GM12878 (cell line): ENCODE measurements around the gene SNX32. TPM values are rescaled to one million over a fixed set of nuclear protein-coding genes. Genes with fewer than 3 reads are reported as not detected.

Experiments used
- ATAC-seq: fragments of 200-7000 bp; cut with Tn5 transposase; 3 replicates; pipeline ENCODE4 v1.9.1; 2020; ENCODE audit warnings: mild to moderate bottlenecking, moderate library complexity
- BruUV-seq: library from RNA; stranded (reverse); fragments of 400-500 nt; replicated peaks from 2 replicates; lab custom pipeline; 2021; lab: Mats Ljungman, UMichigan
- CTCF ChIA-PET: fragments of 300-600 bp; sonication (Branson Sonifier 250); formaldehyde crosslinking; extraction: SDS; loops from one replicate; lab custom pipeline; 2021; ENCODE audit warnings: inconsistent platforms; lab: Yijun Ruan, JAX
- POLR2A ChIA-PET: fragments of 350-600 bp; formaldehyde crosslinking; extraction: SDS; loops from one replicate; lab custom pipeline; 2021; ENCODE audit warnings: inconsistent platforms; lab: Charles Lee
- RAD21 ChIA-PET: fragments of 300-600 bp; sonication (Branson Sonifier 250); formaldehyde crosslinking; loops from one replicate; lab custom pipeline; 2023; ENCODE audit warnings: antibody characterized with exemption; ENCODE audit not compliant: unreplicated experiment; lab: Charles Lee
- SMC1A ChIA-PET: fragments of 300-600 bp; sonication (Branson Sonifier 250); formaldehyde crosslinking; loops from one replicate; lab custom pipeline; 2023; ENCODE audit not compliant: unreplicated experiment, uncharacterized antibody; lab: Charles Lee
- DNase-seq: peaks from one replicate; pipeline ENCODE4 v3.0.0-alpha.2; 2011; ENCODE audit warnings: low read depth, low spot score
- FAIRE-seq: peaks from 3 replicates; lab custom pipeline; 2011; peaks lifted over from hg19 to GRCh38; lab: Jason Lieb, UNC
- H2AFZ ChIP-seq: 2 replicates; pipeline ENCODE4 v1.6.0; 2011; ENCODE audit warnings: low read depth, low read length, control low read depth; ENCODE audit not compliant: control insufficient read depth
- H3K27ac ChIP-seq: 2 replicates; pipeline ENCODE4 v1.5.1; 2011; ENCODE audit warnings: control low read depth; ENCODE audit not compliant: control insufficient read depth, insufficient read depth
- H3K27me3 ChIP-seq, 2 experiments: replicated peaks in 1 of 2; 2 replicates each; pipeline versions ENCODE4 v1.6.0 to v1.6.1; 2011; ENCODE audit warnings: low read length in 1 of 2; ENCODE audit not compliant: control insufficient read depth in 2 of 2, insufficient read depth in 2 of 2
- H3K36me3 ChIP-seq, 2 experiments: 2 replicates each; pipeline ENCODE4 v1.5.1; 2011; ENCODE audit warnings: low read length in 1 of 2; ENCODE audit not compliant: control insufficient read depth in 2 of 2, insufficient read depth in 2 of 2
- H3K4me1 ChIP-seq: 2 replicates; pipeline ENCODE4 v1.6.1; 2011; ENCODE audit warnings: mild to moderate bottlenecking, low read length, moderate library complexity, mixed read lengths; ENCODE audit not compliant: control insufficient read depth, insufficient read depth
- H3K4me2 ChIP-seq: 2 replicates; pipeline ENCODE4 v1.6.0; 2011; ENCODE audit warnings: control low read depth; ENCODE audit not compliant: control insufficient read depth, insufficient read depth
- H3K4me3 ChIP-seq: fragments of 200-600 bp; sonication (generic); 2 replicates; pipeline ENCODE4 v1.5.1; 2016
- H3K79me2 ChIP-seq: 2 replicates; pipeline ENCODE4 v1.6.0; 2011; ENCODE audit warnings: low read length; ENCODE audit not compliant: control insufficient read depth, insufficient read depth
- H3K9ac ChIP-seq: 2 replicates; pipeline ENCODE4 v1.8.0; 2011; ENCODE audit warnings: low read length, control low read depth, mixed read lengths; ENCODE audit not compliant: control insufficient read depth, insufficient read depth
- H3K9me3 ChIP-seq: replicated peaks from 3 replicates; pipeline ENCODE4 v1.5.1; 2011; ENCODE audit warnings: mild to moderate bottlenecking, low read length; ENCODE audit not compliant: control insufficient read depth, insufficient read depth
- H4K20me1 ChIP-seq: 2 replicates; pipeline ENCODE4 v1.6.0; 2011; ENCODE audit not compliant: control insufficient read depth, insufficient read depth
- BCL11A ChIP-seq: IDR thresholded peaks from 2 replicates; pipeline ENCODE4 v1.6.1; 2011; ENCODE audit warnings: low read depth, low read length
- BHLHE40 ChIP-seq, 2 experiments: fragments of 450-650 bp in 1 of 2; IDR thresholded peaks; 2 replicates each; pipeline ENCODE4 v1.6.1; 2011 to 2017; ENCODE audit warnings: low read depth in 2 of 2, borderline replicate concordance in 1 of 2, improper control_type of control experiment in 1 of 2, low read length in 1 of 2, mild to moderate bottlenecking in 1 of 2
- BMI1 ChIP-seq: fragments of 450-650 bp; IDR thresholded peaks from 2 replicates; pipeline ENCODE4 v1.6.1; 2016; ENCODE audit warnings: mild to moderate bottlenecking, moderate library complexity, borderline replicate concordance
- CEBPB ChIP-seq, 2 experiments: fragments of 150-350 bp in 1 of 2; IDR thresholded peaks; 2 replicates each; pipeline ENCODE4 v1.6.1; 2012 to 2014; ENCODE audit warnings: low read depth in 2 of 2, low read length in 2 of 2, borderline replicate concordance in 1 of 2, inconsistent platforms in 1 of 2
- CHD1 ChIP-seq: IDR thresholded peaks from 2 replicates; pipeline ENCODE4 v1.6.1; 2012; ENCODE audit warnings: low read depth, low read length, improper control_type of control experiment
- EP300 ChIP-seq, 2 experiments: fragments of 150-350 bp in 1 of 2; IDR thresholded peaks; 2 replicates each; pipeline ENCODE4 v1.6.1; 2011 to 2012; ENCODE audit warnings: low read depth in 2 of 2, low read length in 2 of 2, borderline replicate concordance in 1 of 2, improper control_type of control experiment in 1 of 2, inconsistent platforms in 1 of 2; ENCODE audit not compliant: control insufficient read depth in 1 of 2
- FOS ChIP-seq: IDR thresholded peaks from 3 replicates; pipeline ENCODE4 v1.6.1; 2011; ENCODE audit warnings: borderline replicate concordance; ENCODE audit not compliant: insufficient read length; ENCODE audit errors: extremely low read depth
- MLLT1 ChIP-seq: fragments of 450-650 bp; IDR thresholded peaks from 2 replicates; pipeline ENCODE4 v1.6.1; 2016; ENCODE audit warnings: mild to moderate bottlenecking
- MTA2 ChIP-seq: fragments of 450-650 bp; IDR thresholded peaks from 2 replicates; pipeline ENCODE4 v1.6.1; 2016; ENCODE audit warnings: low read depth, mild to moderate bottlenecking, moderate library complexity
- NFYB ChIP-seq: IDR thresholded peaks from 2 replicates; pipeline ENCODE4 v1.6.1; 2011; ENCODE audit warnings: low read depth, mild to moderate bottlenecking, low read length, improper control_type of control experiment, moderate library complexity; ENCODE audit not compliant: insufficient read depth
- POLR2A ChIP-seq: IDR thresholded peaks from 2 replicates; pipeline ENCODE4 v1.6.1; 2011; ENCODE audit warnings: low read depth, mild to moderate bottlenecking, low read length
- RBBP5 ChIP-seq: fragments of 200-600 bp; sonication (generic); conservative IDR thresholded peaks from 2 replicates; pipeline ENCODE4 v1.6.1; 2016
- SMAD5 ChIP-seq: IDR thresholded peaks from 2 replicates; pipeline ENCODE4 v1.6.1; 2016; ENCODE audit warnings: antibody characterized with exemption, low read depth
- TCF7 ChIP-seq: IDR thresholded peaks from 2 replicates; pipeline ENCODE4 v1.6.1; 2014; ENCODE audit warnings: antibody characterized with exemption, borderline replicate concordance
- ZNF24 ChIP-seq: fragments of 450-650 bp; IDR thresholded peaks from 2 replicates; pipeline ENCODE4 v1.6.1; 2017; ENCODE audit warnings: antibody characterized with exemption, mild to moderate bottlenecking
- ZSCAN29 ChIP-seq: fragments of 450-650 bp; IDR thresholded peaks from 2 replicates; pipeline ENCODE4 v1.6.1; 2017; ENCODE audit warnings: mild to moderate bottlenecking, moderate library complexity
- ZZZ3 ChIP-seq: IDR thresholded peaks from 2 replicates; pipeline ENCODE4 v1.6.1; 2011; ENCODE audit warnings: low read depth; ENCODE audit not compliant: control insufficient read depth, insufficient read length
- WGBS: methylation state at CpG from one replicate; pipeline ENCODE4 v1.1.6; 2016; ENCODE audit warnings: low lambda C conversion rate; ENCODE audit not compliant: insufficient replicate concordance, insufficient coverage; ENCODE audit errors: missing lambda C conversion rate; 5-methylcytosine and 5-hydroxymethylcytosine counted together
- in situ Hi-C: fragments of 300-500 bp; cut with MboI; formaldehyde crosslinking; loops from 9 replicates; pipeline ENCODE4 v1.14.3; 2018; ENCODE audit warnings: mixed read lengths
- intact Hi-C: fragments of 100-400 bp; cut with micrococcal nuclease; formaldehyde crosslinking; loops from one replicate; pipeline ENCODE4 v1.14.2; 2022; ENCODE audit not compliant: unreplicated experiment
- polyA plus RNA-seq, 11 experiments: library from polyadenylated mRNA; depleted of rRNA in 4 of 11; unstranded in 6 of 11; stranded (reverse) in 5 of 11; fragments of >200 nt; fragmentation: Nextera tagmentation in 4 of 11; fragmentation: Illumina TruSeq in 1 of 11; extraction: Ambion mirVana in 4 of 11; extraction: Trizol in 1 of 11; gene quantifications; 1 replicate in 1 of 11; 2 replicates in 10 of 11; pipeline versions ENCODE4 v1.2.1 to v1.2.3, GENCODE V29; 2011 to 2016; ENCODE audit warnings: inconsistent platforms in 2 of 11, missing spikeins in 2 of 11, low read depth in 1 of 11
- total RNA-seq, 4 experiments: library from RNA; depleted of rRNA in 3 of 4; stranded (reverse); fragments of >200 nt in 3 of 4; fragmentation: Illumina TruSeq in 1 of 4; extraction: Trizol in 1 of 4; gene quantifications; 2 replicates each; pipeline versions ENCODE4 v1.2.1 to v1.2.3, GENCODE V29; 2013 to 2021
- TF ChIP-seq, protein P1 (sequence below): IDR thresholded peaks from 2 replicates; pipeline ENCODE4 v1.6.1; 2011; ENCODE audit warnings: borderline replicate concordance, low read depth, mild to moderate bottlenecking, moderate library complexity, low read length; ENCODE audit not compliant: insufficient read depth, poor library complexity, severe bottlenecking

The SNX32 gene
- total and polyA plus RNA-seq, 10 of the 15 experiments (the other 5 are each of a cell fraction or from before 2014, with no cell fraction given), result 0.04 to 1.5 (median 0.11) TPM; not detected in 1

DNA sequence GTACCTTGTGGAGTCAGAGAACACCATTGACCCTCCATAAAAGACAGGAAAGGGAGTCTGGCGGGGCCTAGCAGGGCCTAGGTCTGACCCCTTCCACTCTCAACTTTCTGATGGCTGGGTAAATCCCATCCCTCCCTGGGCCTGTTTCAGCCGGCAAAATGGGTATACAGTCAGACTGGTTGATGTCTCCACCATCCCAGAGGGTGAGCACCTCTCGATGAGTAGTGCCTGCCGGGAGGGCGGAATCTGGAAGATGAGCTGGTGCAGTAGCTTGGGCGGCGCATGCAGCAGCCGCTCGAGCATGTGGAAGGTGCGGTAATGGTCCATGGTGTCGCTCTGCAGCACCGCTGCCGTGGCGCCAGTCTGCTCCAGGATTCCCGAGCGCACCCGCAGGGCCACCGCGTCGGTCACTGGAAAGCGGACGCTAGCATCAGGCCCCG, 54.0 kb downstream of the SNX32 start (continued):
- TF ChIP-seq EP300 (IDR thresholded peaks at IDR 0.05; ENCODE audit: borderline replicate concordance in 1 of 2, control insufficient read depth in 1 of 2, low read depth in 2 of 2, low read length in 2 of 2) (no peak), SMAD5 (no peak), MLLT1 (no peak), ZZZ3 (no peak), POLR2A (no peak)

GRCh38 chr11:65888163-65888814, 54.5 kb downstream of the SNX32 start, which contains the start of gene FIBP:
Gene FIBP, minus strand, starts transcription at chr11:65888471. Its CDS starts 53 bp downstream, at chr11:65888418.
- RAD21 ChIA-PET, result interaction anchor here (0.6 to 8.0 kb wide), 22 partner anchors 10 to 247 kb away, joined by 3 to 76 read pairs (median 4); partner anchors contain the start of genes BANF1, CFL1, EIF1AD and KAT5
- H3K9ac ChIP-seq, result peak within 1 kb of the TSS; percentile 73
- in situ Hi-C loops, result no loop called here
- peak; percentile 13 for FAIRE-seq
- peaks cover 12 to 21% of the 10 kb centered on the region in 2 experiments for H3K36me3 ChIP-seq
- intact Hi-C loops, result loop anchor here (1.0 to 2.0 kb wide), 3 partner anchors 29 to 101 kb away; partner anchors contain the start of genes CFL1 and SART1
- H3K27ac ChIP-seq, result peak within 1 kb of the TSS; percentile 84
- POLR2A ChIA-PET, result interaction anchor here (0.5 to 7.4 kb wide), 35 partner anchors 9 to 1141 kb away, joined by 3 to 155 read pairs (median 5); partner anchors contain the start of genes BANF1, C11orf68, CFL1 and EIF1AD
- peaks cover 29% of the 10 kb centered on the region for H3K4me1 ChIP-seq
- under 1% methylated on average over 46 of the region's 57 CpGs for WGBS
- no peaks in the 10 kb centered on the region for H3K9me3 ChIP-seq
- DNase-seq, result peak; percentile 83
- no TSS peak for BruUV-seq
- peak within 1 kb of the TSS; percentile 90 for H3K4me3 ChIP-seq
- CTCF ChIA-PET, result interaction anchor here (0.6 to 11.0 kb wide), 24 partner anchors 11 to 274 kb away, joined by 3 to 167 read pairs (median 6); partner anchors contain the start of genes CFL1, FOSL1, MUS81 and SART1
- no peaks in the 10 kb centered on the region for H3K27me3 ChIP-seq
- peak; percentile 69 for ATAC-seq
- H4K20me1 ChIP-seq, result no peaks in the 10 kb centered on the region
- peak within 1 kb of the TSS; percentile 88 for H3K4me2 ChIP-seq
- SMC1A ChIA-PET, result interaction anchor here (0.6 to 6.7 kb wide), 12 partner anchors 12 to 273 kb away, joined by 3 to 52 read pairs (median 8); partner anchors contain the start of genes CFL1, FOSL1, KAT5 and MUS81
- peak within 1 kb of the TSS; percentile 97 for H2AFZ ChIP-seq
- peaks cover 48% of the 10 kb centered on the region for H3K79me2 ChIP-seq
- no peak for TF ChIP-seq CHD1
- no peak for TF ChIP-seq TCF7
- TF ChIP-seq, protein P1, sequence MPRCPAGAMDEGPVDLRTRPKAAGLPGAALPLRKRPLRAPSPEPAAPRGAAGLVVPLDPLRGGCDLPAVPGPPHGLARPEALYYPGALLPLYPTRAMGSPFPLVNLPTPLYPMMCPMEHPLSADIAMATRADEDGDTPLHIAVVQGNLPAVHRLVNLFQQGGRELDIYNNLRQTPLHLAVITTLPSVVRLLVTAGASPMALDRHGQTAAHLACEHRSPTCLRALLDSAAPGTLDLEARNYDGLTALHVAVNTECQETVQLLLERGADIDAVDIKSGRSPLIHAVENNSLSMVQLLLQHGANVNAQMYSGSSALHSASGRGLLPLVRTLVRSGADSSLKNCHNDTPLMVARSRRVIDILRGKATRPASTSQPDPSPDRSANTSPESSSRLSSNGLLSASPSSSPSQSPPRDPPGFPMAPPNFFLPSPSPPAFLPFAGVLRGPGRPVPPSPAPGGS, result peak; percentile 34
- TF ChIP-seq BMI1, result no peak
- TF ChIP-seq CEBPB (IDR thresholded peaks at IDR 0.05; ENCODE audit: borderline replicate concordance in 1 of 2, low read depth in 2 of 2, low read length in 2 of 2), result no peak
- peak; percentile 7 to 66; a peak in 2 of 4 replicates for TF ChIP-seq BHLHE40 (IDR thresholded peaks at IDR 0.05; ENCODE audit: borderline replicate concordance in 1 of 2, low read depth in 2 of 2, low read length in 1 of 2)
- TF ChIP-seq FOS, result no peak
- no peak for TF ChIP-seq NFYB
- no peak for TF ChIP-seq ZSCAN29
- no peak for TF ChIP-seq RBBP5
- TF ChIP-seq ZNF24, result no peak
- TF ChIP-seq MTA2, result no peak
- TF ChIP-seq BCL11A, result 0 out of 2 replicates have a peak, but pooled peaks have one; percentile 32
